ENCODE measurements around the gene GRM7.

DNA sequence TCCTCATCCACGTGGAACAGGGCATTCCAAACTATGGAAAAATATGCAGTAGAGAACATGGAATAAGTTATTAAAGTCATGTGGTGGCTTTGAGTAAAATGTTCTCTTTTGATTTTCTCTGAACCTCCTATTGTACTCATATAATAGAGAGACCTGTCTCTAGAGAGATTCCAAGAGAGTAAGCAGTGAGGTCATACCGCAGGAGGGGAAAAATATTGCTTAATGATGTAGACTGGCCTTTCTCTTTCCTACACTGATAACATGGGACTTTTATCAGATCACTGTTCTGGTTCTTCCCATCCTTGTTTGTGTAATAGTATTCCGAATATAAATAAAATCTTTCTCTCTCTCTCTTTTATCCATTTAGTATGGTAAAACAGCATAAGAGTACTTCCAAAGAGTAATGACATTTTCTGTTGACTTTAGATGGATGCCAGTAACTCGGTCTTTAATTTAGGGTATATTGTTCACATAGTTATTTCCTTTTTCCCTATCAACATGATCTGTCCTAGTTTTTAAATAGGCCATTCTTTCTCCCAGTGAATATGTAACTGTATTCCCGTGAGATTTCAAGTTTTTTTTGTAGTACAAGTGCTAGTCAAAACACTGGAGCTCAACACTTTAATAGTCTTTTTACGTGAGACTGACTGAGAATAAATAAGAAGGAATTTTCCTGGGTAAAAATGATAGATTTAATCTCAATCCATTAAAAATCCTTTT, 826.7 kb downstream of the GRM7 start:
- TF ChIP-seq EZH2phosphoT487 (IDR thresholded peaks at IDR 0.05; ENCODE audit: borderline replicate concordance, low read length) (no peak), CTCF (IDR thresholded peaks at IDR 0.05; ENCODE audit: low read depth, low read length, poor library complexity, severe bottlenecking) (no peak)

Measured in DOHH2 (cell line).